BLaER1 treated with 17β-estradiol and CSF1 and Interleukin-3, amounts not matched to agents 10 nM and 100 nM (cell line): Measurements from ENCODE around the gene LPP.

Experiments
- H3K27ac ChIP-seq, 11 experiments: shearing (Covaris generic); formaldehyde crosslinking; 2 replicates each; pipeline ENCODE4 v1.8.1; 2022
- H3K27me3 ChIP-seq, 11 experiments: shearing (Covaris generic); formaldehyde crosslinking; 2 replicates each; pipeline ENCODE4 v1.8.1; 2022
- H3K36me3 ChIP-seq, 11 experiments: shearing (Covaris generic); formaldehyde crosslinking; 2 replicates each; pipeline ENCODE4 v1.8.1; 2022
- H3K4me1 ChIP-seq, 10 experiments: shearing (Covaris generic); formaldehyde crosslinking; 2 replicates each; pipeline ENCODE4 v1.8.1; 2022
- H3K4me2 ChIP-seq, 11 experiments: shearing (Covaris generic); formaldehyde crosslinking; 2 replicates each; pipeline ENCODE4 v1.8.1; 2022
- H3K4me3 ChIP-seq, 10 experiments: shearing (Covaris generic); formaldehyde crosslinking; 2 replicates each; pipeline ENCODE4 v1.8.1; 2022
- H3K9ac ChIP-seq, 11 experiments: shearing (Covaris generic); formaldehyde crosslinking; 2 replicates each; pipeline ENCODE4 v1.8.1; 2022
- H3K9me3 ChIP-seq, 11 experiments: shearing (Covaris generic); formaldehyde crosslinking; replicated peaks in 1 of 11; 2 replicates each; pipeline ENCODE4 v1.8.1; 2022
- H4K20me1 ChIP-seq, 11 experiments: shearing (Covaris generic); formaldehyde crosslinking; 2 replicates each; pipeline ENCODE4 v1.8.1; 2022
- Cebpa-rat ChIP-seq, 11 experiments: shearing (Covaris generic); IDR thresholded peaks; 2 replicates each; pipeline ENCODE4 v1.8.1; 2022

The LPP gene

GRCh38 chr3:188490416-188490815, 336.5 kb downstream of the LPP start:
- Histone ChIP-seq H3K36me3 (peaks cover 18 to 44% (median 27%) of the 10 kb centered on the region in 11 experiments; a peak in 20 of 22 replicates), H3K4me1 (peaks cover 12 to 73% (median 16%) of the 10 kb centered on the region in 10 experiments; a peak in 17 of 20 replicates), H3K9ac (peak overlapping the region in 1 of 11 experiments; percentile 1; a peak in 2 of 22 replicates), H3K4me3 (no peak overlapping the region), H3K4me2 (peak overlapping the region in 3 of 11 experiments; percentile 36 to 49 (median 42); a peak in 6 of 22 replicates), H4K20me1 (no peaks in the 10 kb centered on the region), H3K27ac (peak overlapping the region in 4 of 11 experiments; percentile 29 to 66 (median 61); a peak in 6 of 22 replicates), H3K27me3 (no peaks in the 10 kb centered on the region), H3K9me3 (peaks cover 0 to 6% (median 0%) of the 10 kb centered on the region in 11 experiments; a peak in 10 of 22 replicates)
- no peak for TF ChIP-seq Cebpa-rat (IDR thresholded peaks at IDR 0.05)

GRCh38 chr3:188491276-188491687, 337.3 kb downstream of the LPP start:
- Histone ChIP-seq H3K27me3 (no peaks in the 10 kb centered on the region), H3K36me3 (peaks cover 10 to 37% (median 23%) of the 10 kb centered on the region in 11 experiments; a peak in 20 of 22 replicates), H3K27ac (peak overlapping the region in 3 of 11 experiments; percentile 60 to 66 (median 62); a peak in 5 of 22 replicates), H3K4me1 (peaks cover 12 to 81% (median 17%) of the 10 kb centered on the region in 10 experiments; a peak in 17 of 20 replicates), H3K4me2 (peak overlapping the region in 2 of 11 experiments; percentile 36 to 40; a peak in 4 of 22 replicates), H3K9ac (no peak overlapping the region), H3K9me3 (peaks cover 0 to 6% (median 0%) of the 10 kb centered on the region in 11 experiments; a peak in 6 of 22 replicates), H4K20me1 (no peaks in the 10 kb centered on the region), H3K4me3 (no peak overlapping the region)
- no peak for TF ChIP-seq Cebpa-rat (IDR thresholded peaks at IDR 0.05)

GRCh38 chr3:188496390-188496789, 342.4 kb downstream of the LPP start:
- H3K9ac ChIP-seq, result no peak overlapping the region

GRCh38 chr3:188497021-188497420, 343.1 kb downstream of the LPP start:
- Histone ChIP-seq H3K4me2 (peak overlapping the region in 7 of 11 experiments; percentile 14 to 51 (median 43); a peak in 10 of 22 replicates), H3K4me1 (peaks cover 7 to 59% (median 18%) of the 10 kb centered on the region in 10 experiments), H3K27me3 (no peaks in the 10 kb centered on the region), H3K4me3 (no peak overlapping the region), H3K9me3 (peaks cover 11 to 22% (median 16%) of the 10 kb centered on the region in 11 experiments), H3K36me3 (peaks cover 0 to 24% (median 7%) of the 10 kb centered on the region in 11 experiments; a peak in 11 of 22 replicates), H3K27ac (0 out of 22 replicates have a peak overlapping the region, but pooled peaks of 1 of the 11 experiments have one; percentile 9), H4K20me1 (no peaks in the 10 kb centered on the region), H3K9ac (no peak overlapping the region)
- no peak for TF ChIP-seq Cebpa-rat (IDR thresholded peaks at IDR 0.05)

More at GRCh38 chr3:188496390-188496789, 342.4 kb downstream of the LPP start:
- Histone ChIP-seq H3K27ac (0 out of 22 replicates have a peak overlapping the region, but pooled peaks of 1 of the 11 experiments have one; percentile 28), H3K36me3 (peaks cover 2 to 24% (median 11%) of the 10 kb centered on the region in 11 experiments; a peak in 18 of 22 replicates), H4K20me1 (no peaks in the 10 kb centered on the region), H3K4me2 (peak overlapping the region in 4 of 11 experiments; percentile 0 to 48 (median 38); a peak in 6 of 22 replicates), H3K9me3 (peaks cover 5 to 16% (median 9%) of the 10 kb centered on the region in 11 experiments; a peak in 20 of 22 replicates), H3K4me1 (peaks cover 7 to 65% (median 18%) of the 10 kb centered on the region in 10 experiments), H3K27me3 (no peaks in the 10 kb centered on the region), H3K4me3 (no peak overlapping the region)
- TF ChIP-seq Cebpa-rat (IDR thresholded peaks at IDR 0.05), result no peak

GRCh38 chr3:188503647-188504046, 349.7 kb downstream of the LPP start:
- H3K4me1 ChIP-seq, result peaks cover 19 to 48% (median 40%) of the 10 kb centered on the region in 10 experiments
- H3K9me3 ChIP-seq, result peaks cover 38 to 59% (median 47%) of the 10 kb centered on the region in 11 experiments
- no peak overlapping the region for H3K4me2 ChIP-seq
- H3K36me3 ChIP-seq, result peaks cover 4 to 31% (median 20%) of the 10 kb centered on the region in 11 experiments; a peak in 14 of 22 replicates
- H3K27ac ChIP-seq, result peak overlapping the region in 2 of 11 experiments; percentile 93; a peak in 4 of 22 replicates
- TF ChIP-seq Cebpa-rat (IDR thresholded peaks at IDR 0.05), result no peak
- 0 out of 20 replicates have a peak overlapping the region, but pooled peaks of 1 of the 10 experiments have one; percentile 17 for H3K4me3 ChIP-seq
- no peaks in the 10 kb centered on the region for H3K27me3 ChIP-seq
- H3K9ac ChIP-seq, result no peak overlapping the region
- H4K20me1 ChIP-seq, result no peaks in the 10 kb centered on the region

GRCh38 chr3:188505151-188505550, 351.2 kb downstream of the LPP start:
- Histone ChIP-seq H3K9me3 (peaks cover 44 to 73% (median 54%) of the 10 kb centered on the region in 11 experiments), H4K20me1 (no peaks in the 10 kb centered on the region), H3K27me3 (no peaks in the 10 kb centered on the region), H3K4me3 (no peak overlapping the region), H3K4me2 (peak overlapping the region in 8 of 11 experiments; percentile 15 to 79 (median 45); a peak in 15 of 22 replicates), H3K4me1 (peaks cover 23 to 57% (median 53%) of the 10 kb centered on the region in 10 experiments), H3K27ac (peak overlapping the region in 8 of 11 experiments; percentile 74 to 93 (median 80); a peak in 16 of 22 replicates), H3K9ac (peak overlapping the region in 2 of 11 experiments; percentile 67 to 70; a peak in 5 of 22 replicates), H3K36me3 (peaks cover 5 to 40% (median 23%) of the 10 kb centered on the region in 11 experiments; a peak in 15 of 22 replicates)
- TF ChIP-seq Cebpa-rat (IDR thresholded peaks at IDR 0.05), result no peak

- no peaks in the 10 kb centered on the region for H3K27me3 ChIP-seq
- H3K4me3 ChIP-seq, result no peak overlapping the region; a peak in 1 of 20 replicates
- H4K20me1 ChIP-seq, result no peaks in the 10 kb centered on the region
- no peak for TF ChIP-seq Cebpa-rat (IDR thresholded peaks at IDR 0.05)
- peaks cover 23 to 63% (median 56%) of the 10 kb centered on the region in 10 experiments for H3K4me1 ChIP-seq
- peak overlapping the region; percentile 62 to 93 (median 78) for H3K27ac ChIP-seq
- H3K9ac ChIP-seq, result peak overlapping the region in 3 of 11 experiments; percentile 26 to 70 (median 67); a peak in 5 of 22 replicates
- peaks cover 6 to 39% (median 25%) of the 10 kb centered on the region in 11 experiments; a peak in 15 of 22 replicates for H3K36me3 ChIP-seq
- H3K9me3 ChIP-seq, result peaks cover 37 to 74% (median 55%) of the 10 kb centered on the region in 11 experiments
- H3K4me2 ChIP-seq, result peak overlapping the region in 7 of 11 experiments; percentile 17 to 79 (median 46); a peak in 13 of 22 replicates
These were observed 352.0 kb downstream of the LPP start for GRCh38 chr3:188505911-188506310.

- Histone ChIP-seq H3K4me1 (peaks cover 23 to 65% (median 56%) of the 10 kb centered on the region in 10 experiments), H3K27me3 (no peaks in the 10 kb centered on the region), H3K4me2 (peak overlapping the region in 8 of 11 experiments; percentile 20 to 82 (median 66); a peak in 12 of 22 replicates), H3K4me3 (no peak overlapping the region), H3K9ac (peak overlapping the region in 4 of 11 experiments; percentile 26 to 70 (median 60); a peak in 6 of 22 replicates), H4K20me1 (no peaks in the 10 kb centered on the region), H3K9me3 (peaks cover 32 to 68% (median 49%) of the 10 kb centered on the region in 11 experiments), H3K27ac (peak overlapping the region; percentile 62 to 93 (median 78)), H3K36me3 (peaks cover 6 to 34% (median 22%) of the 10 kb centered on the region in 11 experiments; a peak in 15 of 22 replicates)
- TF ChIP-seq Cebpa-rat (IDR thresholded peaks at IDR 0.05), result no peak
These were observed 352.5 kb downstream of the LPP start for GRCh38 chr3:188506446-188506845.
